Breast epithelium (tissue), 4 donors: Measurements from ENCODE around the gene TYR. TPM values are rescaled to one million over a fixed set of nuclear protein-coding genes. Genes with fewer than 3 reads are reported as not detected.
"Not testable (repeated sequence)": the region's sequence is repeated elsewhere in the genome, so short reads cannot be mapped to it uniquely, and the experiment has no call there.

Experiments
- DNase-seq, 2 donors: peaks; one replicate each; pipeline ENCODE4 v3.0.0-alpha.2; 2019; ENCODE audit warnings: low spot score in 2 of 2
- H3K27ac ChIP-seq, 2 donors: fragments of 200-600 bp; sonication (generic) in 1 of 2; one replicate each; pipeline ENCODE4 v1.5.1; 2016 to 2019; ENCODE audit warnings: mild to moderate bottlenecking in 1 of 2
- H3K27me3 ChIP-seq, 2 donors: fragments of 200-600 bp; sonication (generic) in 1 of 2; one replicate each; pipeline versions ENCODE4 v1.5.1 to v1.6.0; 2017 to 2019; ENCODE audit warnings: control low read depth in 1 of 2, mild to moderate bottlenecking in 1 of 2
- H3K36me3 ChIP-seq: fragments of 200-600 bp; one replicate; pipeline ENCODE4 v1.5.1; 2019
- H3K4me1 ChIP-seq, 2 donors: fragments of 200-600 bp; sonication (generic); one replicate each; pipeline ENCODE4 v1.5.1; 2016 to 2019; ENCODE audit warnings: control low read depth in 1 of 2
- H3K4me3 ChIP-seq, 3 donors: fragments of 200-600 bp; sonication (generic); 1 replicate in 2 of 3; 2 replicates in 1 of 3; pipeline ENCODE4 v1.5.1; 2016 to 2019; ENCODE audit warnings: mild to moderate bottlenecking in 3 of 3, moderate library complexity in 2 of 3
- H3K9me3 ChIP-seq, 2 donors: fragments of 200-600 bp; sonication (generic) in 1 of 2; one replicate each; pipeline ENCODE4 v1.5.1; 2016 to 2019; ENCODE audit warnings: control low read depth in 1 of 2
- POLR2A ChIP-seq: fragments of 450-650 bp; IDR thresholded peaks from one replicate; pipeline ENCODE4 v1.6.1; 2016; ENCODE audit warnings: antibody characterized with exemption, mild to moderate bottlenecking, moderate library complexity
- POLR2AphosphoS5 ChIP-seq, 3 donors: sonication (generic); formaldehyde crosslinking; IDR thresholded peaks; one replicate each; pipeline ENCODE4 v1.6.1; 2017; ENCODE audit warnings: antibody characterized with exemption in 3 of 3
- intact Hi-C: fragments of 100-400 bp; cut with DNase I; formaldehyde crosslinking; loops from one replicate; pipeline ENCODE4 v1.15.1; 2023; ENCODE audit warnings: low total_unique reads
- total RNA-seq, 3 donors: library from RNA; depleted of rRNA; stranded (reverse); fragments of >200 nt; gene quantifications; one replicate each; pipeline ENCODE4 v1.1.0, GENCODE V29; 2016
- TF ChIP-seq, protein P1 (sequence below), 3 donors: fragments of 450-650 bp; IDR thresholded peaks; one replicate each; pipeline ENCODE4 v1.5.1; 2016 to 2017; ENCODE audit warnings: antibody characterized with exemption in 3 of 3, mild to moderate bottlenecking in 3 of 3, moderate library complexity in 3 of 3

Gene TYR
- total RNA-seq, 3 donors from 2014 or later, result not detected

DNA sequence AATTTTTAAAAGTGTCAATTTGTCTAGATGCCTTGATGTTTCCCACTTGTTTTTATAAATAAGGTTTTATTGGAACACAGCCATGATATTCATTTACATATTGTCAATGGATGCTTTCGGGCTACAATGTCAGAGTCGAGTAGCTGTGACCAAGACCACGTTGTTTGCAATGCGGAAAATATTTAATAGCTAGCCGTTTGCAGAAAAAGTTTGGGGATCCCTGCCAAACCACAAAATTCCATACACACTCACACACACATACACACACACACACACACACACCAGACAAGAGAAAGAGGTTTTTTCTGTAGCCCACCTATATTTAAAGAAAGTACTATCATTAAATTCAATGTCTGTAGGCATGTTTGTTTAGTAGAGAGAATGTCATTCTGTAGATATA lies 58.3 kb downstream of the TYR start:
- no peak overlapping the region for H3K27ac ChIP-seq
- H3K9me3 ChIP-seq, result no peaks in the 10 kb centered on the region
- H3K4me3 ChIP-seq, result no peak overlapping the region
- intact Hi-C loops, result no loop called here
- H3K36me3 ChIP-seq, result no peaks in the 10 kb centered on the region
- no peak for DNase-seq
- no peaks in the 10 kb centered on the region for H3K27me3 ChIP-seq
- H3K4me1 ChIP-seq, result no peaks in the 10 kb centered on the region
- TF ChIP-seq POLR2A, result no peak
- TF ChIP-seq, protein P1, sequence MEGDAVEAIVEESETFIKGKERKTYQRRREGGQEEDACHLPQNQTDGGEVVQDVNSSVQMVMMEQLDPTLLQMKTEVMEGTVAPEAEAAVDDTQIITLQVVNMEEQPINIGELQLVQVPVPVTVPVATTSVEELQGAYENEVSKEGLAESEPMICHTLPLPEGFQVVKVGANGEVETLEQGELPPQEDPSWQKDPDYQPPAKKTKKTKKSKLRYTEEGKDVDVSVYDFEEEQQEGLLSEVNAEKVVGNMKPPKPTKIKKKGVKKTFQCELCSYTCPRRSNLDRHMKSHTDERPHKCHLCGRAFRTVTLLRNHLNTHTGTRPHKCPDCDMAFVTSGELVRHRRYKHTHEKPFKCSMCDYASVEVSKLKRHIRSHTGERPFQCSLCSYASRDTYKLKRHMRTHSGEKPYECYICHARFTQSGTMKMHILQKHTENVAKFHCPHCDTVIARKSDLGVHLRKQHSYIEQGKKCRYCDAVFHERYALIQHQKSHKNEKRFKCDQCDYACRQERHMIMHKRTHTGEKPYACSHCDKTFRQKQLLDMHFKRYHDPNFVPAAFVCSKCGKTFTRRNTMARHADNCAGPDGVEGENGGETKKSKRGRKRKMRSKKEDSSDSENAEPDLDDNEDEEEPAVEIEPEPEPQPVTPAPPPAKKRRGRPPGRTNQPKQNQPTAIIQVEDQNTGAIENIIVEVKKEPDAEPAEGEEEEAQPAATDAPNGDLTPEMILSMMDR (IDR thresholded peaks at IDR 0.05), result no peak
- no peak for TF ChIP-seq POLR2AphosphoS5 (IDR thresholded peaks at IDR 0.05)

DNA sequence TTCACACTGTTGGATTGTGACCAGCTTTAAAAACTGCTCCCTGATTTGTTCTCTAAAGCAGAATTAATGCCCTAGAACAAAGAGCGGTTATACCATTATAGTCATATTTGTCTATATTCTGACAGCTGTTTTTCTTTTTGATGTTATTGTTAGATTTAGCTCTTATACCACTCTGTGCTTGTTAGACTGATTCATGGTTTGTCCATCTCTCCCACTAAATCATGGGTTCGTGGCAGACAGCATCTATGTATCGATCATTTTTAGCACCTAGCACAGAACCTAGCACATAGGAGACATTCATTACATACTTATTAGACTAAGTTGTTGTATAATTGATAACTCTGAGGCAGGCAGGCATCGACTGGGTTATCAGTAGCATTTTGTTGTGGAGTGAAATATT lies 69.3 kb downstream of the TYR start:
- H3K36me3 ChIP-seq, H3K4me3 ChIP-seq, DNase-seq, intact Hi-C loops, H3K9me3 ChIP-seq, H3K27ac ChIP-seq, H3K27me3 ChIP-seq, H3K4me1 ChIP-seq: not testable (repeated sequence)

DNA sequence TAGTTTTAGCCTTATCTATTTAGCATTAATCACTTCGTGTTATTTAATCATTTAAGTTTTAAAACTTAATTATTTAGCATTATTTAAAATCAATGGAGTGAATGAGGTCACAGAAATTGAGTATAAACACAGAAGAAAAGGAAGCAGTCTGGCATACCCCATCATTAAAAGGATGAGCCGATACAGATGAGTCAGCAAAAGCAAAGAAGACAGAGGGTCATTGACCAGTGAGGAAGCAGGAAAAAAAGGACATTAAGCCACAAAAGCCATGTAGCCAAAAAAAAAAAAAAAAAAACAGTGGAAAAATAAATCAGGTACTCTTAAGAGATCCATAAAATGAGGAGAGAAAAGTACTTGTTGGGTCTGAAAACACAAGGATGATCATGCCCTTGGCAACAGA lies 71.5 kb downstream of the TYR start:
- Histone ChIP-seq H3K27ac (no peak overlapping the region), H3K4me3 (no peak overlapping the region), H3K4me1 (no peaks in the 10 kb centered on the region), H3K36me3 (no peaks in the 10 kb centered on the region), H3K9me3 (no peaks in the 10 kb centered on the region), H3K27me3 (no peaks in the 10 kb centered on the region)
- TF ChIP-seq POLR2A (no peak), POLR2AphosphoS5 (IDR thresholded peaks at IDR 0.05) (no peak)
- TF ChIP-seq, protein P1 (IDR thresholded peaks at IDR 0.05), result no peak
- DNase-seq, result no peak
- intact Hi-C loops, result no loop called here

DNA sequence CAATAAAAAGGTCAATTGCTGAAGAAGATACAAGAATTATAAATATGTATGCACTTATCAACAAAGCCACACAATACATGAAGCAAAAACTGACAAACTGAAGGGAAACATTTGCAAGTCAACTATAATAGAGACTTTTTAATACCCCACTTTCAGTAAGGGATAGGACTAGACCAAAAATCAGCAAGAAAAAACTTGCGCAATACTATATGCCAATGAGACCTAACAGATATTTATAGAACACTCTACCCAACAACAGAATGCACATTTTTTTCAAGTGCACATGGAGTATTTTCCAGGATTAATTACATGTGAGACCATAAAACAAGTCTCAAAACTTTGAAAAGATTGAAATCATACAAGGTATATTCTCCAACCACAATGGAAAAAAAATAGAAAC lies 83.8 kb downstream of the TYR start:
- H3K27me3 ChIP-seq, intact Hi-C loops, H3K4me1 ChIP-seq, DNase-seq, H3K36me3 ChIP-seq, H3K9me3 ChIP-seq, H3K27ac ChIP-seq, H3K4me3 ChIP-seq: not testable (repeated sequence)

DNA sequence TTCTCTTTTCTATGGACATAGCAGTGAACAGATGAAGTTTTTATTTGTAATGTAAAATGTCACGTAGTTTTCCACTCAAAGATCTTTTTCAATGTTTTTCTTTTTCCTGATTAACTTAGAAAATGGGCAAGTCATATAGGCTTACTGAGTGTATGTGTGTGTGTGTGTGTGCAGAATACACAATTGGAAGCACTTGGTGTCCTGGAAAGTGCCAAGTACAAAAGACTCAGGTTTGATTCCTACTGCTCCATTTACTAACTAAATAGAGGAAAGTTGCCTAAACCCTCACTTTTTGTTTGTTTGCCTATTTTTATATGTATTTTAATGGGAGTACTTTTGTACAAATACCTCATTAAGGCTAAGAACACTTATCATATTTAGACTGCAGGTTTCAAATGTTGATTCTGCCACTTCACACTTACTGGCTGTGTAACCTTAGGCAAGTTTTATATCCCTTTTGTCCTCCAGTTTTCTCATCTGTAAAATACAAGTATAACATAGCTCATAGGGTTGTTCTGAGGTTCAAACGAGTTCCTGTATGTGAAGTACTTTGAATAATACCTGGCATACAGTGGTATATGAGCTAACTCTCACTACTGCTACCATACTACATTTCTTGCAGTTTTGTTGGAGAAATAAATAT lies 90.1 kb downstream of the TYR start:
- no peak overlapping the region for H3K4me3 ChIP-seq
- no peaks in the 10 kb centered on the region for H3K36me3 ChIP-seq
- TF ChIP-seq POLR2A, result no peak
- TF ChIP-seq POLR2AphosphoS5 (IDR thresholded peaks at IDR 0.05), result no peak
- TF ChIP-seq, protein P1 (IDR thresholded peaks at IDR 0.05), result no peak
- H3K9me3 ChIP-seq, result no peaks in the 10 kb centered on the region
- no peaks in the 10 kb centered on the region for H3K4me1 ChIP-seq
- DNase-seq, result no peak
- no peaks in the 10 kb centered on the region for H3K27me3 ChIP-seq
- H3K27ac ChIP-seq, result no peak overlapping the region
- intact Hi-C loops, result no loop called here

DNA sequence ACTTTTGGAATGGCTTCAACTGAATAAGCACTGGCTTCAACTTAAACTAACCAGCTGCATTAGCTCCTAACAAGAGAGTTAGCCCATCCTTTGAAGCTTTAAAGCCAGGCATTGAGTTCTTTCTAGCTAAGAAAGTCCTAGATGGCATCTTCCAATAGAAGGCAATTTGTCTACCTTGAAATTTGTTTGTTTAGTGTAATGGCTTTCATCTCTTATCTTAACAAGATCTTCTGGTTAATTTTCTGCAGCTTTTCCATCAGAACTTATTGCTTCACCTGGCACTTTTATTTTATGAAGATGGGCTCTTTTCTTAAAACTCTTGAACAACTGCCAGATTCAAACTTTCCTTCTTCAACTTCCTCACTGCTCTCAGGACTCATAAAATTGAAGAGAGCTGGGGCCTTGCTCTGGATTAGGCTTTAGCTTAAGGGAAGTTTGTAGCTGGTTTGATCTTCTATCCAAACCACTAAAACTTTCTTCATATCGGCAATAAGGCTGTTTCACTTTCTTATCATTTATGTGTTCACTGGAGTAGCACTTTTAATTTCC lies 94.9 kb downstream of the TYR start:
- H3K36me3 ChIP-seq, H3K9me3 ChIP-seq, H3K4me3 ChIP-seq, H3K27me3 ChIP-seq, H3K4me1 ChIP-seq, DNase-seq, H3K27ac ChIP-seq, intact Hi-C loops: not testable (repeated sequence)

GRCh38 chr11:89273220-89273619 lies 95.5 kb downstream of the TYR start:
- H3K4me3 ChIP-seq, H3K9me3 ChIP-seq, H3K27ac ChIP-seq, H3K4me1 ChIP-seq, DNase-seq, H3K36me3 ChIP-seq, H3K27me3 ChIP-seq, intact Hi-C loops: not testable (repeated sequence)
